Cerebellar cortex (tissue), 1 donor: ENCODE results near the gene OR52E8.

Source experiments
- DNase-seq: peaks from one replicate; pipeline ENCODE4 v3.0.0-alpha.2; 2015; ENCODE audit warnings: low spot score

The OR52E8 gene

DNA sequence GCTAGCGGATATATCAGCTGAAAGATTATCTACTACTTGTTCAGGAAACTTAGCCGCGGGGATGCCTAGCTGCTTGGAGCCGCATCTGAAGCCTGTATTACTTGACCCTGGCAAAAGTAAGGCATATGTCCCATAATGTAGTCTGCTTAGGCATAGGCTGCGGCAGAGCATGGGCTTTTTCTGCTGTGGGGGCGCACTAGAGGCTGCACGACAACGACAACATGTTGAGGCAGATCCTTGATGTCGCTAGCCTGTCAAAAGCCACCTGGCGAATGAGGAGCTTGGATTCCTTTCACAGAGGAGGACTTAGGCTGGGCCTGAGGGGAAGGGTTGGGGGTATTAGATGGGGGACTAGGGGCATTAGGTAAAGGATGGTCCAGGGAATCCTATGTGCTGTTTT, 49.9 kb downstream of the OR52E8 start:
- no peak for DNase-seq
